ENCODE results near the gene HES7. TPM values are rescaled to one million over a fixed set of nuclear protein-coding genes. Genes with fewer than 3 reads are reported as not detected.

HES7 gene
- total RNA-seq, 1 experiment from 2014 or later, result 3.1 TPM

- peak overlapping the region; percentile 85 for H3K4me3 Mint-ChIP-seq
- ChIA-PET POLR2A (interaction anchor here (0.8 to 1.3 kb wide), 9 partner anchors 14 to 511 kb away, joined by 3 to 7 read pairs (median 4); partner anchors contain the start of gene KRABD2), CTCF (interaction anchor here (0.6 to 9.8 kb wide), 35 partner anchors 10 to 679 kb away, joined by 3 to 118 read pairs (median 6); partner anchors contain the start of genes AURKB, BORCS6, CYB5D1 and NAA38)
- no peak for TF ChIP-seq SOX15 (CRISPR knock-in tag; IDR thresholded peaks at IDR 0.05)
- no peak for TF ChIP-seq NR1H2 (CRISPR knock-in tag; IDR thresholded peaks at IDR 0.05)
- no peak for TF ChIP-seq GTF2I (CRISPR knock-in tag; conservative IDR thresholded peaks at IDR 0.05)
- peak; percentile 98; the same call in 1 of the 2 replicates for TF ChIP-seq HMGXB4 (CRISPR knock-in tag; IDR thresholded peaks at IDR 0.05)
- TF ChIP-seq TEAD1 (CRISPR knock-in tag; IDR thresholded peaks at IDR 0.05), result peak; percentile 31; the same call in 1 of the 2 replicates
- no peak for TF ChIP-seq EMX1 (CRISPR knock-in tag; IDR thresholded peaks at IDR 0.05)
- TF ChIP-seq, protein P1, sequence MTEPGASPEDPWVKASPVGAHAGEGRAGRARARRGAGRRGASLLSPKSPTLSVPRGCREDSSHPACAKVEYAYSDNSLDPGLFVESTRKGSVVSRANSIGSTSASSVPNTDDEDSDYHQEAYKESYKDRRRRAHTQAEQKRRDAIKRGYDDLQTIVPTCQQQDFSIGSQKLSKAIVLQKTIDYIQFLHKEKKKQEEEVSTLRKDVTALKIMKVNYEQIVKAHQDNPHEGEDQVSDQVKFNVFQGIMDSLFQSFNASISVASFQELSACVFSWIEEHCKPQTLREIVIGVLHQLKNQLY (CRISPR knock-in tag; IDR thresholded peaks at IDR 0.05), result no peak
- no peak for TF ChIP-seq PRRX2 (CRISPR knock-in tag; IDR thresholded peaks at IDR 0.05)
- TF ChIP-seq ETV6 (CRISPR knock-in tag; IDR thresholded peaks at IDR 0.05), result 0 out of 2 replicates have a peak, but pooled peaks have one; percentile 10
- TF ChIP-seq ATF1 (CRISPR knock-in tag; IDR thresholded peaks at IDR 0.05), result no peak
- TF ChIP-seq, protein P2, sequence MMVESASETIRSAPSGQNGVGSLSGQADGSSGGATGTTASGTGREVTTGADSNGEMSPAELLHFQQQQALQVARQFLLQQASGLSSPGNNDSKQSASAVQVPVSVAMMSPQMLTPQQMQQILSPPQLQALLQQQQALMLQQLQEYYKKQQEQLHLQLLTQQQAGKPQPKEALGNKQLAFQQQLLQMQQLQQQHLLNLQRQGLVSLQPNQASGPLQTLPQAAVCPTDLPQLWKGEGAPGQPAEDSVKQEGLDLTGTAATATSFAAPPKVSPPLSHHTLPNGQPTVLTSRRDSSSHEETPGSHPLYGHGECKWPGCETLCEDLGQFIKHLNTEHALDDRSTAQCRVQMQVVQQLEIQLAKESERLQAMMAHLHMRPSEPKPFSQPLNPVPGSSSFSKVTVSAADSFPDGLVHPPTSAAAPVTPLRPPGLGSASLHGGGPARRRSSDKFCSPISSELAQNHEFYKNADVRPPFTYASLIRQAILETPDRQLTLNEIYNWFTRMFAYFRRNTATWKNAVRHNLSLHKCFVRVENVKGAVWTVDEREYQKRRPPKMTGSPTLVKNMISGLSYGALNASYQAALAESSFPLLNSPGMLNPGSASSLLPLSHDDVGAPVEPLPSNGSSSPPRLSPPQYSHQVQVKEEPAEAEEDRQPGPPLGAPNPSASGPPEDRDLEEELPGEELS (CRISPR knock-in tag; IDR thresholded peaks at IDR 0.05), result no peak
- no peak for TF ChIP-seq TCF7 (CRISPR knock-in tag; IDR thresholded peaks at IDR 0.05; ENCODE audit: low read depth)
- no peak for TF ChIP-seq NFYB (CRISPR knock-in tag; conservative IDR thresholded peaks at IDR 0.05; ENCODE audit: low read depth)
- TF ChIP-seq, protein P3, sequence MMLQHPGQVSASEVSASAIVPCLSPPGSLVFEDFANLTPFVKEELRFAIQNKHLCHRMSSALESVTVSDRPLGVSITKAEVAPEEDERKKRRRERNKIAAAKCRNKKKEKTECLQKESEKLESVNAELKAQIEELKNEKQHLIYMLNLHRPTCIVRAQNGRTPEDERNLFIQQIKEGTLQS (CRISPR knock-in tag; conservative IDR thresholded peaks at IDR 0.05), result no peak
- TF ChIP-seq CREB1 (CRISPR knock-in tag; IDR thresholded peaks at IDR 0.05), result no peak
- no peak for TF ChIP-seq ZNF263 (CRISPR knock-in tag; IDR thresholded peaks at IDR 0.05; ENCODE audit: low read depth)
- peak; percentile 31; the same call in 1 of the 2 replicates for TF ChIP-seq SP1 (CRISPR knock-in tag; conservative IDR thresholded peaks at IDR 0.05)
- TF ChIP-seq, protein P4, sequence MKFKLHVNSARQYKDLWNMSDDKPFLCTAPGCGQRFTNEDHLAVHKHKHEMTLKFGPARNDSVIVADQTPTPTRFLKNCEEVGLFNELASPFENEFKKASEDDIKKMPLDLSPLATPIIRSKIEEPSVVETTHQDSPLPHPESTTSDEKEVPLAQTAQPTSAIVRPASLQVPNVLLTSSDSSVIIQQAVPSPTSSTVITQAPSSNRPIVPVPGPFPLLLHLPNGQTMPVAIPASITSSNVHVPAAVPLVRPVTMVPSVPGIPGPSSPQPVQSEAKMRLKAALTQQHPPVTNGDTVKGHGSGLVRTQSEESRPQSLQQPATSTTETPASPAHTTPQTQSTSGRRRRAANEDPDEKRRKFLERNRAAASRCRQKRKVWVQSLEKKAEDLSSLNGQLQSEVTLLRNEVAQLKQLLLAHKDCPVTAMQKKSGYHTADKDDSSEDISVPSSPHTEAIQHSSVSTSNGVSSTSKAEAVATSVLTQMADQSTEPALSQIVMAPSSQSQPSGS (CRISPR knock-in tag; IDR thresholded peaks at IDR 0.05; ENCODE audit: borderline replicate concordance, low read depth), result no peak
- no peak for TF ChIP-seq NFE2L1 (CRISPR knock-in tag; IDR thresholded peaks at IDR 0.05)
- TF ChIP-seq ZNF423 (CRISPR knock-in tag; IDR thresholded peaks at IDR 0.05), result 0 out of 2 replicates have a peak, but pooled peaks have one; percentile 18
- TF ChIP-seq USF1 (CRISPR knock-in tag; IDR thresholded peaks at IDR 0.05), result no peak
- no peak for TF ChIP-seq NR2C2 (CRISPR knock-in tag; IDR thresholded peaks at IDR 0.05)
- no peak for TF ChIP-seq ZNF532 (CRISPR knock-in tag; IDR thresholded peaks at IDR 0.05; ENCODE audit: borderline replicate concordance)
- no peaks in the 10 kb centered on the region for H3K9me3 Mint-ChIP-seq
- ATAC-seq (peak; percentile 28), DNase-seq (ENCODE audit: low spot score) (peak; percentile 95)
- H3K27ac Mint-ChIP-seq, result peak overlapping the region; percentile 95
- H3K4me1 Mint-ChIP-seq, result peaks cover 15% of the 10 kb centered on the region
- H3K36me3 Mint-ChIP-seq, result no peaks in the 10 kb centered on the region
- peaks cover 73% of the 10 kb centered on the region for H3K27me3 Mint-ChIP-seq (ENCODE audit: low read depth)
These were observed 4.1 kb downstream of the HES7 start for GRCh38 chr17:8119581-8120519.
